HCT116 (cell line): Measurements from ENCODE around the gene EXOC4. TPM values are rescaled to one million over a fixed set of nuclear protein-coding genes. Genes with fewer than 3 reads are reported as not detected.

Source experiments
- ATAC-seq: fragments of 200-7000 bp; cut with Tn5 transposase; 2 replicates; pipeline ENCODE4 v1.9.1; 2020; ENCODE audit warnings: mild to moderate bottlenecking, moderate library complexity
- BruUV-seq: library from RNA; stranded (reverse); fragments of 400-500 nt; replicated peaks from 2 replicates; lab custom pipeline; 2021; lab: Mats Ljungman, UMichigan
- CTCF ChIA-PET: fragments of 300-600 bp; sonication (Branson Sonifier 250); formaldehyde crosslinking; loops from one replicate; lab custom pipeline; 2021; ENCODE audit warnings: antibody characterized with exemption; lab: Charles Lee
- POLR2A ChIA-PET: fragments of 300-600, 350-600 bp; sonication (Branson Sonifier 250); formaldehyde crosslinking; loops from one replicate; lab custom pipeline; 2021; ENCODE audit warnings: antibody characterized with exemption; lab: Charles Lee
- RAD21 ChIA-PET, 2 experiments: fragments of 300-600 bp; sonication (Branson Sonifier 250); formaldehyde crosslinking; loops; one replicate each; lab custom pipeline; 2023; ENCODE audit warnings: low total read pairs in 2 of 2; ENCODE audit not compliant: uncharacterized antibody in 2 of 2, unreplicated experiment in 2 of 2, low non-redundant PET in 1 of 2; lab: Charles Lee
- DNase-seq: peaks from one replicate; pipeline ENCODE4 v3.0.0-alpha.2; 2010; ENCODE audit warnings: low read depth, low spot score
- H2AFZ ChIP-seq: fragments of 200-600 bp; shearing (Covaris generic), sonication (generic); 2 replicates; pipeline ENCODE4 v1.6.1; 2017; ENCODE audit warnings: low read depth, mixed run types, mixed read lengths, antibody characterized with exemption, low read length; ENCODE audit not compliant: poor library complexity, severe bottlenecking
- H3K27ac ChIP-seq: 2 replicates; pipeline ENCODE4 v1.5.1; 2012; ENCODE audit warnings: low read depth, low read length
- H3K27me3 ChIP-seq: fragments of 200-600 bp; sonication (generic); 2 replicates; pipeline ENCODE4 v1.6.1; 2016; ENCODE audit warnings: mixed run types, low read length, mixed read lengths; ENCODE audit not compliant: insufficient read depth
- H3K36me3 ChIP-seq, 2 experiments: fragments of 200-500 bp in 1 of 2; fragments of 200-600 bp in 1 of 2; sonication (Bioruptor generic) in 1 of 2; sonication (generic) in 1 of 2; 2 replicates each; pipeline versions ENCODE4 v1.5.1 to v1.6.1; 2014 to 2016; ENCODE audit warnings: low read length in 2 of 2, inconsistent platforms in 1 of 2, mixed read lengths in 1 of 2, mixed run types in 1 of 2; ENCODE audit not compliant: insufficient read depth in 2 of 2, control insufficient read depth in 1 of 2
- H3K4me1 ChIP-seq, 2 experiments: fragments of 200-600 bp in 1 of 2; sonication (generic) in 1 of 2; 2 replicates each; pipeline versions ENCODE4 v1.5.1 to v1.6.1; 2012 to 2017; ENCODE audit warnings: low read length in 2 of 2, inconsistent platforms in 1 of 2, mild to moderate bottlenecking in 1 of 2, mixed read lengths in 1 of 2, mixed run types in 1 of 2, moderate library complexity in 1 of 2; ENCODE audit not compliant: insufficient read depth in 2 of 2, control insufficient read depth in 1 of 2
- H3K4me2 ChIP-seq: fragments of 200-600 bp; sonication (generic); 2 replicates; pipeline ENCODE4 v1.6.1; 2017; ENCODE audit warnings: mixed run types, low read length, mixed read lengths
- H3K4me3 ChIP-seq, 2 experiments: fragments of 200-600 bp in 1 of 2; sonication (generic) in 1 of 2; replicated peaks in 1 of 2; 2 replicates each; pipeline ENCODE4 v1.5.1; 2011 to 2016; ENCODE audit warnings: low read length in 2 of 2, control low read depth in 1 of 2, low read depth in 1 of 2, mild to moderate bottlenecking in 1 of 2, mixed read lengths in 1 of 2, mixed run types in 1 of 2
- H3K79me2 ChIP-seq: fragments of 200-600 bp; sonication (generic); 2 replicates; pipeline ENCODE4 v1.6.1; 2017; ENCODE audit warnings: mild to moderate bottlenecking, mixed run types, low read length, moderate library complexity, mixed read lengths; ENCODE audit not compliant: insufficient read depth
- H3K9ac ChIP-seq: fragments of 200-600 bp; sonication (generic); 2 replicates; pipeline ENCODE4 v1.6.1; 2016; ENCODE audit warnings: low read length, mixed read lengths
- H3K9me2 ChIP-seq: fragments of 200-600 bp; sonication (generic), shearing (Covaris generic); 2 replicates; pipeline ENCODE4 v1.6.1; 2017; ENCODE audit warnings: mixed run types, mild to moderate bottlenecking, moderate library complexity; ENCODE audit not compliant: insufficient read depth
- H3K9me3 ChIP-seq, 2 experiments: fragments of 200-500 bp in 1 of 2; fragments of 200-600 bp in 1 of 2; sonication (Bioruptor generic) in 1 of 2; sonication (generic) in 1 of 2; 2 replicates each; pipeline ENCODE4 v1.6.1; 2014 to 2017; ENCODE audit warnings: low read length in 2 of 2, mixed read lengths in 2 of 2, inconsistent platforms in 1 of 2, low read depth in 1 of 2, mild to moderate bottlenecking in 1 of 2, mixed run types in 1 of 2, moderate library complexity in 1 of 2; ENCODE audit not compliant: control insufficient read depth in 1 of 2, insufficient read depth in 1 of 2
- H4K20me1 ChIP-seq: fragments of 200-600 bp; sonication (generic), shearing (Covaris generic); 2 replicates; pipeline ENCODE4 v1.6.1; 2017; ENCODE audit warnings: mixed run types, mild to moderate bottlenecking, moderate library complexity; ENCODE audit not compliant: insufficient read depth
- ATF3 ChIP-seq: IDR thresholded peaks from 2 replicates; pipeline ENCODE4 v1.6.1; 2012
- ELF1 ChIP-seq: IDR thresholded peaks from 2 replicates; pipeline ENCODE4 v1.6.1; 2012; ENCODE audit warnings: low read depth, borderline replicate concordance
- EZH2 ChIP-seq: fragments of 200-600 bp; sonication (generic); IDR thresholded peaks from 2 replicates; pipeline ENCODE4 v1.6.1; 2017; ENCODE audit warnings: antibody characterized with exemption, mixed run types
- JUND ChIP-seq: IDR thresholded peaks from 2 replicates; pipeline ENCODE4 v1.6.1; 2012
- MAX ChIP-seq: IDR thresholded peaks from 2 replicates; pipeline ENCODE4 v1.6.1; 2012
- POLR2A ChIP-seq: IDR thresholded peaks from 2 replicates; pipeline ENCODE4 v1.7.0; 2011; ENCODE audit warnings: borderline replicate concordance; ENCODE audit not compliant: insufficient read depth, insufficient read length; ENCODE audit errors: extremely low read depth
- REST ChIP-seq: IDR thresholded peaks from 2 replicates; pipeline ENCODE4 v1.6.1; 2012; ENCODE audit warnings: low read depth
- SRF ChIP-seq: IDR thresholded peaks from 2 replicates; pipeline ENCODE4 v1.6.1; 2012; ENCODE audit warnings: low read depth
- TCF7L2 ChIP-seq: IDR thresholded peaks from 2 replicates; pipeline ENCODE4 v1.7.0; 2011; ENCODE audit warnings: borderline replicate concordance, inconsistent platforms; ENCODE audit not compliant: insufficient read depth, insufficient read length; ENCODE audit errors: extremely low read depth
- YY1 ChIP-seq: IDR thresholded peaks from 2 replicates; pipeline ENCODE4 v1.6.1; 2011; ENCODE audit warnings: low read length, low read depth, moderate library complexity, mild to moderate bottlenecking; ENCODE audit not compliant: insufficient replicate concordance; ENCODE audit errors: extremely low read depth
- ZBTB33 ChIP-seq: IDR thresholded peaks from 2 replicates; pipeline ENCODE4 v1.6.1; 2011; ENCODE audit warnings: mild to moderate bottlenecking, low read length, moderate library complexity; ENCODE audit not compliant: insufficient replicate concordance; ENCODE audit errors: extremely low read depth
- ZFX ChIP-seq: fragments of 450-650 bp; IDR thresholded peaks from 2 replicates; pipeline ENCODE4 v1.6.1; 2017
- ZNF274 ChIP-seq: fragments of 200-500 bp; sonication (Bioruptor generic); IDR thresholded peaks from 2 replicates; pipeline ENCODE4 v1.6.1; 2014; ENCODE audit warnings: mild to moderate bottlenecking, low read depth, low read length, inconsistent platforms
- intact Hi-C: fragments of 100-400 bp; cut with micrococcal nuclease; formaldehyde crosslinking; loops from 2 replicates; pipeline ENCODE4 v1.10.0; 2022
- total RNA-seq: library from RNA; stranded (reverse); gene quantifications from one replicate; pipeline ENCODE4 v1.2.1, GENCODE V29; 2021; ENCODE audit not compliant: unreplicated experiment

EXOC4 gene
- total RNA-seq, 1 experiment from 2014 or later = 40.3 TPM

- BruUV-seq = no TSS peak
- DNase-seq = no peak
- intact Hi-C loops = no loop called here
- no peak overlapping the region for H3K4me3 ChIP-seq
- H3K9me3 ChIP-seq = no peaks in the 10 kb centered on the region
- no peak for TF ChIP-seq JUND
- TF ChIP-seq YY1 = no peak
- no peak for TF ChIP-seq EZH2
- no peak for TF ChIP-seq MAX
- TF ChIP-seq POLR2A = no peak
- no peak for TF ChIP-seq ZFX
- no peak for TF ChIP-seq REST
- no peak for TF ChIP-seq TCF7L2
- TF ChIP-seq SRF = no peak
- no peak for TF ChIP-seq ELF1
- no peak for TF ChIP-seq ZBTB33
- TF ChIP-seq ZNF274 = no peak
- no peak for TF ChIP-seq ATF3
- H4K20me1 ChIP-seq = no peaks in the 10 kb centered on the region
- H3K4me1 ChIP-seq = no peaks in the 10 kb centered on the region
- H3K9me2 ChIP-seq = no peaks in the 10 kb centered on the region
- H3K36me3 ChIP-seq = no peaks in the 10 kb centered on the region
- H3K9ac ChIP-seq = no peak overlapping the region
- no peak overlapping the region for H3K4me2 ChIP-seq
- RAD21 ChIA-PET = no interaction called here
- H3K27ac ChIP-seq = no peak overlapping the region
- no peak overlapping the region for H2AFZ ChIP-seq
- CTCF ChIA-PET = no interaction called here
- no peak for ATAC-seq
- POLR2A ChIA-PET = no interaction called here
- H3K27me3 ChIP-seq = no peaks in the 10 kb centered on the region
- H3K79me2 ChIP-seq = no peaks in the 10 kb centered on the region
These were observed 160.1 kb downstream of the EXOC4 start for GRCh38 chr7:133412942-133413341.
